Lower leg skin (tissue), 3 donors: ENCODE results near the gene ADAMTS16.

Experiments
- POLR2A ChIP-seq, 2 donors: fragments of 450-650 bp; IDR thresholded peaks; one replicate each; pipeline ENCODE4 v1.6.1; 2016 to 2017; ENCODE audit warnings: antibody characterized with exemption in 2 of 2, mild to moderate bottlenecking in 1 of 2, moderate library complexity in 1 of 2
- TF ChIP-seq, protein P1 (sequence below), 3 donors: fragments of 450-650 bp; IDR thresholded peaks; one replicate each; pipeline ENCODE4 v1.5.1; 2016; ENCODE audit warnings: antibody characterized with exemption in 3 of 3, mild to moderate bottlenecking in 3 of 3, moderate library complexity in 2 of 3

- TF ChIP-seq POLR2A (IDR thresholded peaks at IDR 0.05), result no peak
- TF ChIP-seq, protein P1, sequence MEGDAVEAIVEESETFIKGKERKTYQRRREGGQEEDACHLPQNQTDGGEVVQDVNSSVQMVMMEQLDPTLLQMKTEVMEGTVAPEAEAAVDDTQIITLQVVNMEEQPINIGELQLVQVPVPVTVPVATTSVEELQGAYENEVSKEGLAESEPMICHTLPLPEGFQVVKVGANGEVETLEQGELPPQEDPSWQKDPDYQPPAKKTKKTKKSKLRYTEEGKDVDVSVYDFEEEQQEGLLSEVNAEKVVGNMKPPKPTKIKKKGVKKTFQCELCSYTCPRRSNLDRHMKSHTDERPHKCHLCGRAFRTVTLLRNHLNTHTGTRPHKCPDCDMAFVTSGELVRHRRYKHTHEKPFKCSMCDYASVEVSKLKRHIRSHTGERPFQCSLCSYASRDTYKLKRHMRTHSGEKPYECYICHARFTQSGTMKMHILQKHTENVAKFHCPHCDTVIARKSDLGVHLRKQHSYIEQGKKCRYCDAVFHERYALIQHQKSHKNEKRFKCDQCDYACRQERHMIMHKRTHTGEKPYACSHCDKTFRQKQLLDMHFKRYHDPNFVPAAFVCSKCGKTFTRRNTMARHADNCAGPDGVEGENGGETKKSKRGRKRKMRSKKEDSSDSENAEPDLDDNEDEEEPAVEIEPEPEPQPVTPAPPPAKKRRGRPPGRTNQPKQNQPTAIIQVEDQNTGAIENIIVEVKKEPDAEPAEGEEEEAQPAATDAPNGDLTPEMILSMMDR (IDR thresholded peaks at IDR 0.05), result no peak
These were observed 95.6 kb downstream of the ADAMTS16 start for GRCh38 chr5:5235685-5236084.
